Mucosa of descending colon (tissue), 3 donors: Measurements from ENCODE around the gene RAB26. TPM values are rescaled to one million over a fixed set of nuclear protein-coding genes. Genes with fewer than 3 reads are reported as not detected.
A peak's percentile ranks its signal among the peaks of the same experiment; 100 is the strongest.

Experiments
- ATAC-seq: fragments of 200-7000 bp; cut with Tn5 transposase; one replicate; pipeline ENCODE4 v1.9.1; 2020; ENCODE audit warnings: mild to moderate bottlenecking, moderate library complexity
- DNase-seq, 3 donors: peaks; one replicate each; pipeline ENCODE4 v3.0.0-alpha.2; 2020
- H3K36me3 ChIP-seq: fragments of 200-600 bp; one replicate; pipeline ENCODE4 v1.8.0; 2021; ENCODE audit warnings: low read depth, mild to moderate bottlenecking
- H3K4me1 ChIP-seq: fragments of 200-600 bp; one replicate; pipeline ENCODE4 v1.8.0; 2021; ENCODE audit warnings: low read depth, mild to moderate bottlenecking
- H3K4me3 ChIP-seq: fragments of 200-600 bp; one replicate; pipeline ENCODE4 v1.8.0; 2021; ENCODE audit warnings: mild to moderate bottlenecking
- H3K9me3 ChIP-seq: fragments of 200-600 bp; one replicate; pipeline ENCODE4 v1.8.0; 2021; ENCODE audit warnings: mild to moderate bottlenecking
- CTCF ChIP-seq: fragments of 200-600 bp; IDR thresholded peaks from one replicate; pipeline ENCODE4 v1.8.0; 2022; ENCODE audit warnings: antibody characterized with exemption, mild to moderate bottlenecking
- intact Hi-C, 2 donors: fragments of 100-400 bp; cut with DNase I in 1 of 2; cut with micrococcal nuclease in 1 of 2; formaldehyde crosslinking; loops; one replicate each; pipeline versions ENCODE4 v1.11.0 to v1.11.1; 2022; cut with DNase I, micrococcal nuclease
- total RNA-seq, 3 donors: library from RNA; stranded (reverse); fragmentation: NEBNext Ultra II Directional in 2 of 3; extraction: Animal tissue kit (Norgen Biotek cat#: 25700) in 2 of 3; gene quantifications; one replicate each; pipeline versions ENCODE4 v1.2.1 to v1.2.4, GENCODE V29; 2021 to 2023
- donor health status: DM: no; HTN: no; CAD: no; lungs with moderate emphysema.
- donor health status: DM: no; HTN: no; CAD: no.
- donor health status: DM: no; HTN: yes; CAD: no.

Gene RAB26
- total RNA-seq, 3 donors from 2014 or later: 3.8 to 28.3 (median 15.7) TPM

- peak in 1 of 3 donors; percentile 29 for DNase-seq
- ATAC-seq: no peak
- Histone ChIP-seq H3K4me1 (peaks cover 62% of the 10 kb centered on the region), H3K4me3 (no peak overlapping the region), H3K9me3 (no peaks in the 10 kb centered on the region), H3K36me3 (no peaks in the 10 kb centered on the region)
- intact Hi-C loops: no loop called here
- no peak for TF ChIP-seq CTCF
These were observed 12.6 kb downstream of the RAB26 start for GRCh38 chr16:2160915-2161551.

GRCh38 chr16:2161911-2162310 lies 13.5 kb downstream of the RAB26 start:
- H3K4me1 ChIP-seq: peaks cover 56% of the 10 kb centered on the region
- no peak for TF ChIP-seq CTCF
- no peak overlapping the region for H3K4me3 ChIP-seq
- DNase-seq: no peak
- intact Hi-C loops: no loop called here
- H3K9me3 ChIP-seq: no peaks in the 10 kb centered on the region
- ATAC-seq: no peak
- no peaks in the 10 kb centered on the region for H3K36me3 ChIP-seq

GRCh38 chr16:2162676-2163118 lies 14.3 kb downstream of the RAB26 start:
- intact Hi-C loops: no loop called here
- peaks cover 49% of the 10 kb centered on the region for H3K4me1 ChIP-seq
- TF ChIP-seq CTCF: no peak
- H3K4me3 ChIP-seq: no peak overlapping the region
- ATAC-seq (peak; percentile 5), DNase-seq (peak in 1 of 3 donors; percentile 37)
- H3K9me3 ChIP-seq: no peaks in the 10 kb centered on the region
- no peaks in the 10 kb centered on the region for H3K36me3 ChIP-seq

- no peak for TF ChIP-seq CTCF
- intact Hi-C loops: no loop called here
- Histone ChIP-seq H3K9me3 (no peaks in the 10 kb centered on the region), H3K4me1 (peaks cover 43% of the 10 kb centered on the region), H3K4me3 (no peak overlapping the region), H3K36me3 (no peaks in the 10 kb centered on the region)
- ATAC-seq (peak; percentile 88), DNase-seq (peak; percentile 77 to 90 (median 85))
These were observed 14.9 kb downstream of the RAB26 start for GRCh38 chr16:2163211-2163881.

- no peak for ATAC-seq
- peaks cover 20% of the 10 kb centered on the region for H3K4me1 ChIP-seq
- DNase-seq: no peak
- TF ChIP-seq CTCF: no peak
- no peaks in the 10 kb centered on the region for H3K9me3 ChIP-seq
- H3K4me3 ChIP-seq: no peak overlapping the region
- intact Hi-C loops: no loop called here
- H3K36me3 ChIP-seq: no peaks in the 10 kb centered on the region
These were observed 17.4 kb downstream of the RAB26 start for GRCh38 chr16:2165861-2166260.
